Activated CD4-positive, alpha-beta T cell treated with anti-CD3 and anti-CD28 coated beads for 36 hours (primary cell): ENCODE measurements around the gene NFASC. TPM values are rescaled to one million over a fixed set of nuclear protein-coding genes. Genes with fewer than 3 reads are reported as not detected.

ENCODE experiments used
- ATAC-seq: fragments of 200-7000 bp; cut with Tn5 transposase; one replicate; pipeline ENCODE4 v1.10.0; 2021; ENCODE audit warnings: mild to moderate bottlenecking, moderate library complexity
- CTCF ChIA-PET: fragments of 350-600 bp; sonication (Branson Sonifier 250); formaldehyde crosslinking; loops from one replicate; lab custom pipeline; 2021; ENCODE audit warnings: antibody characterized with exemption; lab: Charles Lee
- POLR2A ChIA-PET: fragments of 350-600 bp; sonication (Branson Sonifier 250); formaldehyde crosslinking; loops from one replicate; lab custom pipeline; 2021; ENCODE audit warnings: antibody characterized with exemption, inconsistent platforms; lab: Charles Lee
- DNase-seq: peaks from one replicate; pipeline ENCODE4 v3.0.0-alpha.2; 2020
- H3K27ac Mint-ChIP-seq: one replicate; pipeline ENCODE4 v1.8.0; 2021; ENCODE audit warnings: mixed read lengths
- H3K27me3 Mint-ChIP-seq: one replicate; pipeline ENCODE4 v1.8.0; 2021; ENCODE audit warnings: mixed read lengths
- H3K36me3 Mint-ChIP-seq: one replicate; pipeline ENCODE4 v1.8.0; 2021; ENCODE audit warnings: low read depth, mixed read lengths
- H3K4me1 Mint-ChIP-seq: one replicate; pipeline ENCODE4 v1.8.0; 2021; ENCODE audit warnings: mixed read lengths
- H3K4me3 Mint-ChIP-seq: one replicate; pipeline ENCODE4 v1.8.0; 2021; ENCODE audit warnings: mild to moderate bottlenecking, moderate library complexity, mixed read lengths
- H3K9me3 Mint-ChIP-seq: one replicate; pipeline ENCODE4 v1.8.0; 2021; ENCODE audit warnings: low read depth, mixed read lengths
- intact Hi-C, 2 experiments: fragments of 100-400 bp; cut with DNase I in 1 of 2; cut with micrococcal nuclease in 1 of 2; formaldehyde crosslinking; loops; one replicate each; pipeline versions ENCODE4 v1.14.2 to v1.15.1; 2022 to 2024; cut with DNase I, micrococcal nuclease
- total RNA-seq, 2 experiments: library from RNA; stranded (reverse); gene quantifications; one replicate each; pipeline ENCODE4 v1.2.3, GENCODE V29; 2021

NFASC gene
- total RNA-seq, 2 experiments from 2014 or later, result 0.33 to 0.48 TPM

DNA sequence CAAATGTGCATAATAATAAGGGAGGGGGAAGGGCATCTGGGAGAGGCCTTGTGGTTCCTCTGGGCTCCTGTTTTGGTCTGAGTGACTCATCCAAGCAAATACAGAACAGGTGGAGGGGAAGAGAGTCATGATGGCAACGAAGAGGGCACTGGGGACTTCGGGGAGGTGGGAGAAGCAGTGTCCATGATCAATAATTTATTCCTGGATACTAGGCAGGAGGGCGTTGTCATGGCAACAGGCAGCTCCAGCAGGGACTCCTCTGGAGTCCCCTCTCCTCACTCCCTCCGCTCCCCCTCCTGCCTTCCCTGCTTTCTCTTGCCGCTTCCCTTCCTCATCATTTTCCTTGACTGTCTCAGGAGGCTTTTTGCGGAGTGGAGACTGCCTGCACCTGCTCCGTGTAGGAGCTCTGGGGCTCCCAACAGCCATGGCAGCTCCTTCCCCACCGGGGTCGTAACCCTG, 12.3 kb upstream of the NFASC start:
- Mint-ChIP-seq H3K27ac (no peak overlapping the region), H3K36me3 (no peaks in the 10 kb centered on the region), H3K9me3 (no peaks in the 10 kb centered on the region), H3K27me3 (peaks cover 21% of the 10 kb centered on the region), H3K4me3 (no peak overlapping the region), H3K4me1 (no peaks in the 10 kb centered on the region)
- ChIA-PET CTCF (no interaction called here), POLR2A (no interaction called here)
- intact Hi-C loops, result no loop called here
- no peak for ATAC-seq
- DNase-seq, result no peak

DNA sequence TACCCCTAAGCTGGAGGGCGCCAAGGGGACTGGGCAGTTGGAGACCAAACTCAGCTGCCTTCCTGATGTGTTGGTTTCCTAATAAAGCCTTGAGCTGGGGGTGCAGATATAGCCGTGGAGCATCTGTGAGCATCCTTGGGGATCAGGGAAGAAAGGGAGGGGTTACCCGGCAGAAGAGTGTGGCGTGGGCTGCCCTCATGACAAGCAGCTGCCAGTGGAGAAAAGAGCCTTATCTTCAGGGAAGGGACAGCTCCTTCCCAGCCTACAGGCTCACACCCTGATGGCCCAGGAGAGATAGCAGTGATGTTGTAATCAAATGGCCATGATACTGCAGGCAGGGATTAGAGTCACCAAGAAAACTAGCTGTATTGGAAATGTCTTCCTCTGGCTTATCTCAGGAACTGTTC, 10.8 kb upstream of the NFASC start:
- no peaks in the 10 kb centered on the region for H3K36me3 Mint-ChIP-seq
- DNase-seq, result no peak
- H3K4me1 Mint-ChIP-seq, result no peaks in the 10 kb centered on the region
- ATAC-seq, result no peak
- no peaks in the 10 kb centered on the region for H3K9me3 Mint-ChIP-seq
- no peak overlapping the region for H3K27ac Mint-ChIP-seq
- intact Hi-C loops, result no loop called here
- CTCF ChIA-PET, result interaction anchor here (0.8 to 1.0 kb wide), 2 partner anchors 34 to 65 kb away, joined by 3 to 4 read pairs; no protein-coding TSS in a partner anchor
- POLR2A ChIA-PET, result no interaction called here
- H3K27me3 Mint-ChIP-seq, result peaks cover 21% of the 10 kb centered on the region
- H3K4me3 Mint-ChIP-seq, result no peak overlapping the region

DNA sequence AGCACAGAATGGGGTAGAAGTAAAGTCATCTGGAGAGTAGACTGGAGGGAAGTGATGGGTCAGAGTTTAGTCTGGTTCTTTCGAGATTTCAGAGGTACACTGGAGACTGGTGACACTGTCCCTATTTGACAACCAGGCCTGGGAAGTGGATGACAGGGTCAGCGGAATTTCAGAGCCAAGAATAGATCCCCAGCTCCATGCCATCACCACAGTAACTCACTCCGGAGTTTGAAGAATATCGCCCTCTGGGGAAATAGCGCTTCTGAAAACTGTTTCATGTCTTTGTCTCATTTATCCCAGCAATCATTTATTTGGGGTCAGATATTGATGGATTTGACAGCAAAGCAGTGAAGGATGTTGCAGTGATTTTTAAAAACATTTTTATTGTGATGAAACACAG, 7.6 kb upstream of the NFASC start:
- Mint-ChIP-seq H3K36me3 (no peaks in the 10 kb centered on the region), H3K27ac (no peak overlapping the region), H3K27me3 (peaks cover 13% of the 10 kb centered on the region), H3K4me3 (no peak overlapping the region), H3K9me3 (no peaks in the 10 kb centered on the region), H3K4me1 (no peaks in the 10 kb centered on the region)
- CTCF ChIA-PET, result no interaction called here
- intact Hi-C loops, result no loop called here
- POLR2A ChIA-PET, result no interaction called here
- no peak for ATAC-seq
- no peak for DNase-seq

DNA sequence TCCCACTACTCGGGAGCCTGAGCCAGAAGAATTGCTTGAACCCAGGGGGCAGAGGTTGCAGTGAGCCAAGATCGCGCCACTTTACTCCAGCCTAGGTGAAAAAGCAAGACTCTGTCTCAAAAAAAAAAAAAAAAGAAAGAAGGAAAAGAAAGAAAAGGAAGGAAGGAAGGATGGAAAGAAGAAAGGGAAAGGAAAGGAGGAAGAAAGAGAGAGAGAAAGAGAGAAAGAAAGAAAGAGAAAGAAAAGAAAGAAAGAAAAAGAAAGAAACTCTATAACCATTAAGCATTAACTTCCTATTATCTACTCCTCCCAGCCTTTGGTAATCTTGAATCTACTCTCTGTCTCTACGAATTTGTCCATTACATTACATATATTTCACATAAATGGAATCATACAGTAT, 6.9 kb upstream of the NFASC start:
- no peaks in the 10 kb centered on the region for H3K36me3 Mint-ChIP-seq
- intact Hi-C loops, result no loop called here
- DNase-seq (no peak), ATAC-seq (no peak)
- no peaks in the 10 kb centered on the region for H3K4me1 Mint-ChIP-seq
- H3K27ac Mint-ChIP-seq, result no peak overlapping the region
- POLR2A ChIA-PET, result no interaction called here
- no peaks in the 10 kb centered on the region for H3K9me3 Mint-ChIP-seq
- CTCF ChIA-PET, result no interaction called here
- peaks cover 11% of the 10 kb centered on the region for H3K27me3 Mint-ChIP-seq
- H3K4me3 Mint-ChIP-seq, result no peak overlapping the region

DNA sequence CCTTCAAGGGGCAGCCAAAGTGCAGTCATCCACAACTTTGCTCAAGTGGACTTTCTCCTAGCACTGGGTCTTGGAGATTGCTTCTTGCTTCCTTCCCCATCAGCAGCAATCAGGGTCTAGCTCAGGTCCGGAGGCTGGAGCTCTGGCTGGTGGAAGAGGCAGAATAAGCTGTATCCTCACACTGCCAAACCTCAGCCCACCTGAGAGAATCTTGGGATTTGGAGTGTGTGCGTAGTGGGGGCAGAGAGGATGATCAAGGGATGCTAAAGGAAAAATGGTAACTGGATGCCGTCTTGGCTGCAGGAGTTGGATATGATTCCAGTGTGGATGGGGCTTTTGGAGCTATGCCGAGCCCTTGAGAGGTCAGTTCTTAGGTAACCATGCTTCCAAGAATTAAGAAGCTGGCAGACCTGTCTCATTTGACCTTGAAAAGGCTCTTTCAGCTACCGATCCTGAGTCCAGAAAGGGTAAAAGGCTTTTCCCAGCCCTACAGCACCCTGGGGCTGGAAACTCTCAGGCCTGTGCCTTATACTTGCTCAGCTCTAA, 4.5 kb upstream of the NFASC start:
- no peak overlapping the region for H3K4me3 Mint-ChIP-seq
- no peaks in the 10 kb centered on the region for H3K9me3 Mint-ChIP-seq
- H3K27ac Mint-ChIP-seq, result no peak overlapping the region
- no peaks in the 10 kb centered on the region for H3K36me3 Mint-ChIP-seq
- intact Hi-C loops, result no loop called here
- H3K4me1 Mint-ChIP-seq, result no peaks in the 10 kb centered on the region
- DNase-seq, result no peak
- CTCF ChIA-PET, result interaction anchor here (0.7 to 1.5 kb wide), 3 partner anchors 59 to 187 kb away, joined by 3 to 4 read pairs (median 3); no protein-coding TSS in a partner anchor
- POLR2A ChIA-PET, result no interaction called here
- ATAC-seq, result no peak
- H3K27me3 Mint-ChIP-seq, result peaks cover 12% of the 10 kb centered on the region

DNA sequence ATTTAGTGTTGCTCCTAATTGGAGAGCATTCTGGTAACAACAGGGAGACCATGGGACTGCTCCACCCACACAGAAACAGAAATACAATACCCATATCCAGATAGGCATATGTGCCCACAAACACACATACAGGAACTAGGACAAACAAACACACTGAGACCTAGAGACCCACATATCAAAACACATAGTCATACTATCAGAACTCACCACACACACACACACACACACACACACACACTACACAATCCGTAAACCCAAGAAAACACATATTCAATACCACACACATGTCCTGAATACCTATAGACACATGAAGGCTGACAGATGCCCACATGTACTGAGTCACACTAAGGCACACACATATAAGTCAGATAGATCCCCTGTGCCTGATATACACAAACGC, 3.5 kb upstream of the NFASC start:
- ChIA-PET POLR2A (no interaction called here), CTCF (interaction anchor here (0.7 kb wide), 1 partner anchor 189 kb away, joined by 3 read pairs; no protein-coding TSS in a partner anchor)
- Mint-ChIP-seq H3K27ac (no peak overlapping the region), H3K4me3 (no peak overlapping the region), H3K36me3 (no peaks in the 10 kb centered on the region), H3K4me1 (no peaks in the 10 kb centered on the region), H3K27me3 (peaks cover 9% of the 10 kb centered on the region), H3K9me3 (no peaks in the 10 kb centered on the region)
- intact Hi-C loops, result no loop called here
- DNase-seq (no peak), ATAC-seq (no peak)

DNA sequence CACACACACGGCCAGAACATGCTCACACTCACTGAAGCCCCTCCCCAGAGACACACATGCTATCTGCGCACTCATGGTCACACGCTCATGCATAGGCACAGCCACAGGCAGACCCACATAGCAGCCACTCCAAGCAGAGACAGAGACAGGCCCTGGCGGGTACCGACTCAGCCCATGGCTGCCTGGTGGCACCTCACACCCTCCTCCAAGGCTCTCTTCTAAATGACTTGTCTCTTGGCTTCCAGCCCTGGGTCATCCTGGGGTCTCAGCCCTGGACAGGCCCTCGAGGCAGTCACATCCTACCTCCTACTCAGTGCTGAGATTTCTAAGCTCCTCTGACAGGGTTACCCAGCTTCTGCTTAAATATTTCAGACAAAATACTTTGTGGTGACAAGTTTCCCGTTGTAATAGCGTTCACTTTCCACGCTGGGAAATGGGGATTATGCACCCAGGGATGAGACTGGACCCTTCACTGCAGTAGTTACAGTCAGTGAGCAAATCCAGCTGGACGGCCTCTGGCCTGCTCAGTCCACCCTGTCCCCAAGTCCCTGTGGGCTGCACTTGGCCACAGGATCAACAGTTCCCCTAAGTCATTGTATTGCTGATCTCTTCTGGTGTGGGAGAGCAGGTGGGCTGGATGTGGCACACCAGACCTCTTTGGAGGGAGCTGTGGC, 2.9 kb upstream of the NFASC start:
- Mint-ChIP-seq H3K36me3 (no peaks in the 10 kb centered on the region), H3K4me1 (no peaks in the 10 kb centered on the region), H3K9me3 (no peaks in the 10 kb centered on the region), H3K4me3 (no peak overlapping the region), H3K27ac (no peak overlapping the region), H3K27me3 (peaks cover 7% of the 10 kb centered on the region)
- no peak for ATAC-seq
- ChIA-PET POLR2A (no interaction called here), CTCF (interaction anchor here (0.8 kb wide), 2 partner anchors 74 to 76 kb away, joined by 3 read pairs; no protein-coding TSS in a partner anchor)
- DNase-seq, result no peak
- intact Hi-C loops, result no loop called here

DNA sequence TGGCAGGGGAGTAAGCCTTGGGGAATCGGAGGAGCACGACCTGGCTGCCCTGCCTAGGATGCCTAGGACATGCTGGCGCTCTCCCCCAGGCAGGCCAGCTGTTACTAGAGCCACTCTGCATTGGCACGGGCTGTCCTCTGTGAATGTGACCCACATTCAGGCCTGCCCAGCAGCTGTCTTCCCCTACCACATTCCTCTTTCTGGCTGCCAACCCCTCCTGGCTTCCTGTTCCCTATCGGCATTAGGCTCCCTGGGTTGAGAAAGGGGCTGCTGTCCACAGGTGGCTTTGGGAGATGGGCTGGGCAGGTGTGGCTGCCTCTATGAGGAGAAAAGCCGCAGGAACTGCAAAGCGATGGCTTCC, 2.3 kb upstream of the NFASC start:
- Mint-ChIP-seq H3K9me3 (no peaks in the 10 kb centered on the region), H3K4me3 (no peak overlapping the region), H3K4me1 (no peaks in the 10 kb centered on the region), H3K27ac (no peak overlapping the region), H3K36me3 (no peaks in the 10 kb centered on the region), H3K27me3 (peaks cover 5% of the 10 kb centered on the region)
- DNase-seq, result no peak
- no peak for ATAC-seq
- ChIA-PET CTCF (interaction anchor here (0.8 kb wide), 2 partner anchors 75 to 76 kb away, joined by 3 read pairs; no protein-coding TSS in a partner anchor), POLR2A (no interaction called here)
- intact Hi-C loops, result no loop called here

DNA sequence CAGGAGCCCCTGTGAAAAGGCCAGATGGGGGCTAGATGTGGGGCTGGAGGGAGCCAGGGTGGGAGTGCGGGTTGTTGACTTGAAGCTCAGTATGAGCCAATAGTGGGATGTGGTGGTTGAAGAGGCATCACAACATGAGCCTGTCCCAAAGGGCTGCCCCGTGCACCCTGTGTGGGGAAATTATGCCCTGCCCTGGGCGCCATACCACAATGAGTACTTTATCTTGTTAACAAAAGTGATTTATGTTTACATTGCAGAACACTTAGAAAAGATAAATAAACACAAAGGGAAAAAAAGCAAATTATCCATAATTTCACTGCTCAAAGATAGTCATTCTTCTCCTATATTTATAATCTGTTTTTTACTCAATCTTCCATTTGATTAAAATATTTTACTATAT, 1.6 kb upstream of the NFASC start:
- no peak overlapping the region for H3K4me3 Mint-ChIP-seq
- H3K27ac Mint-ChIP-seq, result no peak overlapping the region
- H3K4me1 Mint-ChIP-seq, result no peaks in the 10 kb centered on the region
- DNase-seq, result no peak
- H3K9me3 Mint-ChIP-seq, result no peaks in the 10 kb centered on the region
- ATAC-seq, result no peak
- ChIA-PET POLR2A (no interaction called here), CTCF (no interaction called here)
- peaks cover 5% of the 10 kb centered on the region for H3K27me3 Mint-ChIP-seq
- intact Hi-C loops, result no loop called here
- no peaks in the 10 kb centered on the region for H3K36me3 Mint-ChIP-seq

DNA sequence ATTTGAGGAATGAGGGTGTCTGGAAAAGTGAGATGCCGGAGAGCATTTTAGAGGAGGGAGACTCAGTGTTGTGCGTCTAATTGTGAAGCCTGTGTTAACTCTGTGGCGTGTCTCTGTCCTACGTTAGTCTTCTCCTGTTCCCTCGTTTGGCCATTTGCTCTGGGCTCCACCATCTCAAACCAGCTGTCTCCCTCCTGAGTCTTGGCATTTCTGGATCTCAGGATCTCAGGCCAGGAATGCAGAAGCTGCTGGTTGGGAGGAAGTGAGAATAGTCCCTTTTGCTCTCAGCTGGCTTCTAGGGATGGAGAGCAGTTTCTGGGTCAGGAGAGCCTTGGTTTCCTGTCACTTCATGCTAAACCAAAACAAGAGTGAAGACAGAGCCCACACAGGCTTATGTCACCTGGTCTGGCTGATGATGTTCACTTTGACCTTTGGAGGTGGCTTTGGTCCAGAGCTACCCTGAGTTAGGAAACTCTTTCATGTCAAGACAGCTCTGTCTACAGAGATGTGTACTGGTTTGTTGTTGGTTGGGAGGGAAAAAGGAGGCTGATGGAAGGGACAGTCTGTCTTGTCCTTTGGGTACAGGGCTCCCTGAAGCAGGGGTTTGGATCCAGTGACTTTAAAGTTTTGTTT, 859 bp downstream of the NFASC start:
- Mint-ChIP-seq H3K9me3 (no peaks in the 10 kb centered on the region), H3K36me3 (no peaks in the 10 kb centered on the region), H3K27ac (no peak overlapping the region), H3K27me3 (peaks cover 9% of the 10 kb centered on the region), H3K4me1 (no peaks in the 10 kb centered on the region), H3K4me3 (no peak overlapping the region)
- POLR2A ChIA-PET, result no interaction called here
- ATAC-seq (no peak), DNase-seq (no peak)
- CTCF ChIA-PET, result no interaction called here
- intact Hi-C loops, result no loop called here

DNA sequence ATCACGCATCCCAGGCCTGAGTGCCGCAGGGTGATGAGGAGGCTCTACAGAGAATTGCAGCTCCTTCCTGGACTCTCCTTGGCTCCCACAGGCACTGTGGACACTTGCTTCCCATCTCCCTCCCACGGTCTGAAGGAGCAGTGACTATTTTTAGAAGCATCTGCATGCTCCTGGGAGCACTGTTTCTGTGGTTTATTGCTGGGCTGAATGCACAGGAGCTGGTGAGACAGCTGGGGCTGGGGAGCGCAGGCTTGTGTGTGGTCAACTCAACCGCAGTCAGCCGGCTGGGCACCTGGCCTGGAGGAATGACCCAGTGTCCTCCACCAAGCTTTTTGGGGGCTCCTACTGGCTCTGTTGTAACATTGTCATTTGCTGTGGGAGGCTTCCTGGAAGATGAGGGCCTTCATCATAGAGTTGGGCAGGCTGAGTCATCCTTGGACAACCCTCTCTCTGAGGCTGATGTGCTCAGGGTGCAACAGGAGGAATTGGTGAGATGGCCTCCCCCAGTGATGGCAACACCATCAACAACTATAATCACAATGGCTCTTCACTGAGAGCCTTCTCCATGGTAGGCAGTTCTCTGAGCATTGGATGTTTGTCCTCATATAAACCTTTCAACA, 1.7 kb downstream of the NFASC start:
- H3K36me3 Mint-ChIP-seq, result no peaks in the 10 kb centered on the region
- H3K27me3 Mint-ChIP-seq, result peaks cover 13% of the 10 kb centered on the region
- H3K4me1 Mint-ChIP-seq, result no peaks in the 10 kb centered on the region
- H3K9me3 Mint-ChIP-seq, result no peaks in the 10 kb centered on the region
- DNase-seq (no peak), ATAC-seq (peak; percentile 26)
- CTCF ChIA-PET, result no interaction called here
- POLR2A ChIA-PET, result no interaction called here
- H3K4me3 Mint-ChIP-seq, result no peak overlapping the region
- no peak overlapping the region for H3K27ac Mint-ChIP-seq
- intact Hi-C loops, result no loop called here
